ENCODE data around the gene NADK. TPM values are rescaled to one million over a fixed set of nuclear protein-coding genes. Genes with fewer than 3 reads are reported as not detected.

The NADK gene
- total and polyA plus RNA-seq, 2 of the 13 experiments (the other 11 are each of a cell fraction or from before 2014, with no cell fraction given) = 56.6 to 60.1 TPM

GRCh38 chr1:1827089-1827848 is 49.0 kb upstream of the NADK start:
- H3K4me3 ChIP-seq (replicated peaks in 1 of 3; ENCODE audit: insufficient read depth in 1 of 3, low read depth in 2 of 3, low read length in 3 of 3) = no peak overlapping the region
- peaks cover under 1% of the 10 kb centered on the region; the same call in 1 of the 2 replicates for H3K4me1 ChIP-seq (ENCODE audit: insufficient read depth, low read length)
- H3K36me3 ChIP-seq (replicated peaks in 1 of 2; ENCODE audit: control insufficient read depth in 1 of 2, insufficient read depth in 2 of 2, low read length in 2 of 2) = peaks cover 9 to 53% of the 10 kb centered on the region in 2 experiments
- H2AFZ ChIP-seq (ENCODE audit: low read length) = no peak overlapping the region
- no peak for DNase-seq (ENCODE audit: low spot score)
- peaks cover 37% of the 10 kb centered on the region for H3K79me2 ChIP-seq (ENCODE audit: insufficient read depth, low read length)
- BruUV-seq (replicated peaks) = no TSS peak
- TF ChIP-seq RBM22 (optimal IDR thresholded peaks at IDR 0.05; ENCODE audit: low read length) (peak; percentile 67), POLR2G (IDR thresholded peaks at IDR 0.05; ENCODE audit: low read depth, low read length) (no peak)
- no peak overlapping the region for H3K9ac ChIP-seq (ENCODE audit: insufficient read depth, low read depth, low read length)
- H3K27ac ChIP-seq (ENCODE audit: extremely low read length, insufficient read depth, low read length) = no peak overlapping the region
- H3K4me2 ChIP-seq (ENCODE audit: low read depth, low read length) = no peak overlapping the region
- H4K20me1 ChIP-seq (ENCODE audit: insufficient read depth, low read length) = peaks cover 5% of the 10 kb centered on the region; the same call in 1 of the 2 replicates
- ChIA-PET POLR2A (no interaction called here), CTCF (ENCODE audit: low intra/inter-chr PET ratio, low total read pairs) (no interaction called here)
- FAIRE-seq = no peak
- 93% methylated on average over 14 of the region's 14 CpGs for WGBS (ENCODE audit: low lambda C conversion rate)
- no peaks in the 10 kb centered on the region for H3K9me3 ChIP-seq (ENCODE audit: low read length)
- in situ Hi-C loops (cut with HindIII; ENCODE audit: extremely low pct_ligation_motif_present, low pct_unique_long_range_greater_than_20kb) (no loop called here), intact Hi-C loops (cut with micrococcal nuclease; ENCODE audit: unreplicated experiment) (no loop called here)
- ATAC-seq = no peak
- no peaks in the 10 kb centered on the region for H3K27me3 ChIP-seq (ENCODE audit: control insufficient read depth in 1 of 2, insufficient read depth in 2 of 2, low read length in 2 of 2)

GRCh38 chr1:1826356-1827088 is 48.3 kb upstream of the NADK start:
- Histone ChIP-seq H3K79me2 (ENCODE audit: insufficient read depth, low read length) (peaks cover 34% of the 10 kb centered on the region), H2AFZ (ENCODE audit: low read length) (no peak overlapping the region), H3K9ac (ENCODE audit: insufficient read depth, low read depth, low read length) (no peak overlapping the region), H3K4me2 (ENCODE audit: low read depth, low read length) (no peak overlapping the region), H3K27ac (ENCODE audit: extremely low read length, insufficient read depth, low read length) (no peak overlapping the region), H3K4me1 (ENCODE audit: insufficient read depth, low read length) (no peaks in the 10 kb centered on the region), H3K36me3 (replicated peaks in 1 of 2; ENCODE audit: control insufficient read depth in 1 of 2, insufficient read depth in 2 of 2, low read length in 2 of 2) (peaks cover 6 to 56% of the 10 kb centered on the region in 2 experiments), H3K9me3 (ENCODE audit: low read length) (no peaks in the 10 kb centered on the region), H3K27me3 (ENCODE audit: control insufficient read depth in 1 of 2, insufficient read depth in 2 of 2, low read length in 2 of 2) (no peaks in the 10 kb centered on the region), H4K20me1 (ENCODE audit: insufficient read depth, low read length) (0 out of 2 replicates have a peak, but pooled peaks cover 3% of the 10 kb centered on the region), H3K4me3 (replicated peaks in 1 of 3; ENCODE audit: insufficient read depth in 1 of 3, low read depth in 2 of 3, low read length in 3 of 3) (no peak overlapping the region)
- in situ Hi-C loops (cut with HindIII; ENCODE audit: extremely low pct_ligation_motif_present, low pct_unique_long_range_greater_than_20kb) (no loop called here), intact Hi-C loops (cut with micrococcal nuclease; ENCODE audit: unreplicated experiment) (no loop called here)
- CTCF ChIA-PET (ENCODE audit: low intra/inter-chr PET ratio, low total read pairs) = no interaction called here
- TF ChIP-seq ZNF121 (CRISPR knock-in tag; IDR thresholded peaks at IDR 0.05) = no peak
- TF ChIP-seq RBM22 (optimal IDR thresholded peaks at IDR 0.05; ENCODE audit: low read length) = peak; percentile 45
- BruUV-seq (replicated peaks) = no TSS peak
- ATAC-seq (no peak), DNase-seq (ENCODE audit: low spot score) (no peak), FAIRE-seq (no peak)
- POLR2A ChIA-PET = no interaction called here
- WGBS (ENCODE audit: low lambda C conversion rate) = 98% methylated on average over 9 of the region's 9 CpGs

Data from HepG2 (cell line).